ENCODE data around the gene DIO3. TPM values are rescaled to one million over a fixed set of nuclear protein-coding genes. Genes with fewer than 3 reads are reported as not detected.

Gene DIO3
- total RNA-seq, 1 donor from 2014 or later: not detected

DNA sequence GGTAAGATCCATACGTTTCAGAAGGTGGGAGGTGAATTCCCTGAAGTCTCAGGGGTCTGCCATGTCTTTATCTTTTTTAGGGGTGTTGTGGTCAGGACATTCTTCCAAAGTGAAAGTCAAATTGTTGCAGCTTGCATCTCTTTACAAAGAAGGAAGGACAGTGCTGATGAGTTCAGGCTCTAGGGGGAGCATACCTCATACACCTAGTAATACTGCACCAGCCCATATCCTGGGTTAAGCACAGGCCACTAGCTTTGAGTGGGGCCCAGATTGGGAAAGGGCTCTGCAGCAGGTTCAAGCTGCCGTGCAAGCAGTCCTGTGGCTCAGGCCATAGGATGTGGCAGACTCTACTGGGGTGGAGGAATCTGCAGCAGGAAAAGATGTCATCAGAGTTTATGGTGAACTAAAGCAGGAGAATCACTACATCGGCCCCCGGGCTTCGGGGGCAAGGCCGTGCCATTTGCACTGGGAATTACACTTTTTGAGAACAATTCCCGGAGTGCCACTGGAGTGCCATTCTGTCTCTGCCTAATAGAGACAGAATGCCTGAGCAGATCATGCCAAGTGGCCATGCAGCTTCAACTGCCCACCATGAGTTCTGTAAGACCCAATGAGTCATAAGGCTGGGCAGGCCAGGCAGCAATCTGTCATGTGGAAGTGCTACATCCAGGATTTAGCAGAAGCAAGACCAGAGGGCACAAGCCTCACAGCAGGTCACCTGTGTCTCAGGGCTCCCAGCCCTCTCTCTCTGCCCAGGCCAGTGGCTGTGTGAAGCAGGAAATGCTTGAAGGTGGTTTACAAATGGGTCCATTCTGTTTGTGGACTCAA, 32.3 kb downstream of the DIO3 start:
- H3K9me3 Mint-ChIP-seq (ENCODE audit: unreplicated experiment): peaks cover 7% of the 10 kb centered on the region

DNA sequence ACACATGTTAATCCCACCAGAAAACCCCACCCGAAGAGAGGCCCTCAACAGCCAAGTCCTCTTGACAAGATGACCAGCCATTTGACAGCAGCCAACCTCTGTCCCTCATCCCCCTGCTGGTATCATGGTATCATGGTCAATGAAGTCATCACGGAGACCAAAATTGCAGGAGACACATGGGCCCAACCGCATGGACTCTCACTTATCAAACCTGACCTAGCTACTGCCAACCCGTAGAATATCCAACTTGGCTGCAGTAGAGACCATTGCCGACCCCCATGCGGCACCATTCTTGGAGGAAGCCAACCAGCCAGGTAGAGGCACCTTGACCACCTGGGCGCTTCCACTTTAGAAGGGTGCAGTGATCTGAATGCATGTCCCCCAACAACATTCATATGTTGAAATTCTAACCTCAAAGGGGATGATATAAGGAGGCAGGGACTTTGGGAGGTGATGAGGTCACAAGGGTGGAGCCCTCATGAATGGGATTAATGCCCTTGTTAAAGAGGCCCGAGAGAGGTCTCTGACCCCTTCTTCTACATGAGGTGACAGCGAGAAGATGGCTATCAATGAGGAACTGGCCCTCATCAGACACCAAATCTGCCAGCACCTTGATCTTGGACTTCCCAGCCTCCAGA, 33.3 kb downstream of the DIO3 start:
- Mint-ChIP-seq H3K4me3 (ENCODE audit: unreplicated experiment) (no peak overlapping the region), H3K27me3 (ENCODE audit: unreplicated experiment) (peaks cover 11% of the 10 kb centered on the region), H3K27ac (ENCODE audit: unreplicated experiment) (no peak overlapping the region), H3K4me1 (ENCODE audit: low read depth, unreplicated experiment) (no peaks in the 10 kb centered on the region), H3K9me3 (ENCODE audit: unreplicated experiment) (peaks cover 7% of the 10 kb centered on the region), H3K36me3 (ENCODE audit: unreplicated experiment) (peaks cover 10% of the 10 kb centered on the region)
- no peak for DNase-seq
- TF ChIP-seq, protein P1, sequence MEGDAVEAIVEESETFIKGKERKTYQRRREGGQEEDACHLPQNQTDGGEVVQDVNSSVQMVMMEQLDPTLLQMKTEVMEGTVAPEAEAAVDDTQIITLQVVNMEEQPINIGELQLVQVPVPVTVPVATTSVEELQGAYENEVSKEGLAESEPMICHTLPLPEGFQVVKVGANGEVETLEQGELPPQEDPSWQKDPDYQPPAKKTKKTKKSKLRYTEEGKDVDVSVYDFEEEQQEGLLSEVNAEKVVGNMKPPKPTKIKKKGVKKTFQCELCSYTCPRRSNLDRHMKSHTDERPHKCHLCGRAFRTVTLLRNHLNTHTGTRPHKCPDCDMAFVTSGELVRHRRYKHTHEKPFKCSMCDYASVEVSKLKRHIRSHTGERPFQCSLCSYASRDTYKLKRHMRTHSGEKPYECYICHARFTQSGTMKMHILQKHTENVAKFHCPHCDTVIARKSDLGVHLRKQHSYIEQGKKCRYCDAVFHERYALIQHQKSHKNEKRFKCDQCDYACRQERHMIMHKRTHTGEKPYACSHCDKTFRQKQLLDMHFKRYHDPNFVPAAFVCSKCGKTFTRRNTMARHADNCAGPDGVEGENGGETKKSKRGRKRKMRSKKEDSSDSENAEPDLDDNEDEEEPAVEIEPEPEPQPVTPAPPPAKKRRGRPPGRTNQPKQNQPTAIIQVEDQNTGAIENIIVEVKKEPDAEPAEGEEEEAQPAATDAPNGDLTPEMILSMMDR (IDR thresholded peaks at IDR 0.05; ENCODE audit: partially characterized antibody, unreplicated experiment): no peak

More for the DNA sequence above, 32.3 kb downstream of the DIO3 start:
- no peak for DNase-seq
- Mint-ChIP-seq H3K4me3 (ENCODE audit: unreplicated experiment) (no peak overlapping the region), H3K27ac (ENCODE audit: unreplicated experiment) (no peak overlapping the region), H3K4me1 (ENCODE audit: low read depth, unreplicated experiment) (no peaks in the 10 kb centered on the region), H3K27me3 (ENCODE audit: unreplicated experiment) (peaks cover 11% of the 10 kb centered on the region), H3K36me3 (ENCODE audit: unreplicated experiment) (peaks cover 10% of the 10 kb centered on the region)
- TF ChIP-seq, protein P1 (IDR thresholded peaks at IDR 0.05; ENCODE audit: partially characterized antibody, unreplicated experiment): no peak

DNA sequence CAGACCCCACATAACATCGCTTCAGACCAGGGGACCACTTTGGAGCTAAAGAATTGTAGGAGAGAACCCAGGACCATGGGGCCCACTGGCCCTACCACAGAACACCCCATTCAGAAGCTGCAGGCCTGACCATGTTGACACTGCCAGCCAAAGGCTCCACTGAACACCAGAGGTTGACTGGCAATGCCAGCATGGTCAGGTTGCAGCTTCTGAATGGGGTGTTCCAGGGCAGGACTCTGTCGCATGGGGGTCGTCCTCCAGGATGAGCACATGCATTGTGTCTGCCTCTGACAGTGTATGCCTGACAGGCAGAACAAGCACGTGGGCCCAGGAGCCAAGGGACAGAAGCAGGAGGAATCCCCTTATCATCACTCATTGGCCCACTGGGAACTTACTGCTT, 34.1 kb downstream of the DIO3 start:
- TF ChIP-seq, protein P1 (IDR thresholded peaks at IDR 0.05; ENCODE audit: partially characterized antibody, unreplicated experiment): no peak
- no peak overlapping the region for H3K27ac Mint-ChIP-seq (ENCODE audit: unreplicated experiment)
- no peak for DNase-seq
- H3K9me3 Mint-ChIP-seq (ENCODE audit: unreplicated experiment): peaks cover 7% of the 10 kb centered on the region
- H3K4me1 Mint-ChIP-seq (ENCODE audit: low read depth, unreplicated experiment): no peaks in the 10 kb centered on the region
- H3K27me3 Mint-ChIP-seq (ENCODE audit: unreplicated experiment): peaks cover 10% of the 10 kb centered on the region
- peaks cover 10% of the 10 kb centered on the region for H3K36me3 Mint-ChIP-seq (ENCODE audit: unreplicated experiment)
- no peak overlapping the region for H3K4me3 Mint-ChIP-seq (ENCODE audit: unreplicated experiment)

DNA sequence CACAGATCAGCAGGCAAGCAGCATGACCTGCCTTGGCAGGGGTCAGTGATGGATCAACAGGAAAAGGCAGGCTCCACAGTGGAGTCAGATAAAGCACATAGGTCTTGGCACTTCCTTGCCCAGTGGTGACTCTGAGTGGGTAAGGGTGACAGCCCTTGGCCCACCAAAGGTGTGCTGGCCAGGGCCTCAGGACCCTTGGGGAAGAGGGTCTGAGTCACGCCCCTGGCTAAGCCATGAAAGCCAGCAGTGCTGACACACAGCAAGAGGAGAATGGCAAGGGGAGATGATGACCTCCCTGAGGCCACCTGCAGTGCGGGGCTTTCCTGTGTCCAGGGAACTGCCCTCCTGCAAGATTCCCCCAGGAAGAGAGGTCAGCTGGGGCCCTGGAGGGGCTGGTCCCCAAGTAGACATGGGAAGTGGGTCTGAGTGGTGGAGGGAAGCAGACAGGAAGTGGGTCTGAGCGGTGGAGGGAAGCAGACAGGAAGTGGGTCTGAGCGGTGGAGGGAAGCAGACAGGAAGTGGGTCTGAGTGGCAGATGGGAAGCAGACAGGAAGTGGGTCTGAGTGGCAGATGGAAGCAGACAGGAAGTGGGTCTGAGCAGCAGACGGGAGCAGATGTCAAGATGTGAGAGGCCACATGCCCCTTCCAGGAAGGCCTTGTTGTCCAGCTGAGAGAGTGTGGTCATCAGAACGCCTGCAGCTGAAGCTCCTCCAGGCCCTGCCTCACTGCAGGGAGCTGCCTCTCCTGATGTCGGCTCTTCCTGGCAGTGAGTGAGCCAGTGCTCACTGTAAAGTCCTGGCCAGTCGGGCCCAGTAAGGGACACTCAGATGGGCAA, 34.8 kb downstream of the DIO3 start:
- H3K36me3 Mint-ChIP-seq (ENCODE audit: unreplicated experiment): peaks cover 10% of the 10 kb centered on the region
- H3K9me3 Mint-ChIP-seq (ENCODE audit: unreplicated experiment): peaks cover 7% of the 10 kb centered on the region
- peaks cover 10% of the 10 kb centered on the region for H3K27me3 Mint-ChIP-seq (ENCODE audit: unreplicated experiment)
- H3K4me3 Mint-ChIP-seq (ENCODE audit: unreplicated experiment): no peak overlapping the region
- TF ChIP-seq, protein P1 (IDR thresholded peaks at IDR 0.05; ENCODE audit: partially characterized antibody, unreplicated experiment): no peak
- DNase-seq: no peak
- no peak overlapping the region for H3K27ac Mint-ChIP-seq (ENCODE audit: unreplicated experiment)
- no peaks in the 10 kb centered on the region for H3K4me1 Mint-ChIP-seq (ENCODE audit: low read depth, unreplicated experiment)

All from glutamatergic neuron (in vitro differentiated cells).